Measurements from ENCODE around the gene HSD17B13.

DNA sequence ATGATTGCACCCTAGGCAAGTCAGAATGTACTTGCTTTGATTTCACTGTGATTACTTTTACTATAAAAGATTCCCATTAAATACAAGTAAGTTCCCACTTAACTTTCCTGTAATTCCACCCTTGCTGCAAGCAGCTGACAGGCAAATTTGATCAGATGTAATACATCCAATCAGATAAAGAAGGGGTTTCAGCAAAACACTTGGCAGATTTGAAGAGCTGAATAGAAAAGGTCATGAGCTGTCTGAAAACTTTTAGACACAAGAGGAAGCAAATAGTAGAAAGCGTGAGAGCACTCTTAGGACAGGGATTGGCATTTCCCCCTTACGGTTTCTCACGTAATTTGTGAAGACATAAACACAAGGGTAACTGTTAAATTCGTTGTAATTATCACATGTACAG, 22.8 kb downstream of the HSD17B13 start:
- TF ChIP-seq, protein P1, sequence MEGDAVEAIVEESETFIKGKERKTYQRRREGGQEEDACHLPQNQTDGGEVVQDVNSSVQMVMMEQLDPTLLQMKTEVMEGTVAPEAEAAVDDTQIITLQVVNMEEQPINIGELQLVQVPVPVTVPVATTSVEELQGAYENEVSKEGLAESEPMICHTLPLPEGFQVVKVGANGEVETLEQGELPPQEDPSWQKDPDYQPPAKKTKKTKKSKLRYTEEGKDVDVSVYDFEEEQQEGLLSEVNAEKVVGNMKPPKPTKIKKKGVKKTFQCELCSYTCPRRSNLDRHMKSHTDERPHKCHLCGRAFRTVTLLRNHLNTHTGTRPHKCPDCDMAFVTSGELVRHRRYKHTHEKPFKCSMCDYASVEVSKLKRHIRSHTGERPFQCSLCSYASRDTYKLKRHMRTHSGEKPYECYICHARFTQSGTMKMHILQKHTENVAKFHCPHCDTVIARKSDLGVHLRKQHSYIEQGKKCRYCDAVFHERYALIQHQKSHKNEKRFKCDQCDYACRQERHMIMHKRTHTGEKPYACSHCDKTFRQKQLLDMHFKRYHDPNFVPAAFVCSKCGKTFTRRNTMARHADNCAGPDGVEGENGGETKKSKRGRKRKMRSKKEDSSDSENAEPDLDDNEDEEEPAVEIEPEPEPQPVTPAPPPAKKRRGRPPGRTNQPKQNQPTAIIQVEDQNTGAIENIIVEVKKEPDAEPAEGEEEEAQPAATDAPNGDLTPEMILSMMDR (IDR thresholded peaks at IDR 0.05) = no peak
- no peak for TF ChIP-seq EP300 (IDR thresholded peaks at IDR 0.05)

Data from tibial nerve (tissue), 4 donors.